Measurements from ENCODE around the gene SH3RF2. TPM values are rescaled to one million over a fixed set of nuclear protein-coding genes. Genes with fewer than 3 reads are reported as not detected.

Gene SH3RF2
- total and polyA plus RNA-seq, 2 donors (not counting 3 experiments of a cell fraction or from before 2014, with no cell fraction given) = 0.54 to 0.84 TPM

DNA sequence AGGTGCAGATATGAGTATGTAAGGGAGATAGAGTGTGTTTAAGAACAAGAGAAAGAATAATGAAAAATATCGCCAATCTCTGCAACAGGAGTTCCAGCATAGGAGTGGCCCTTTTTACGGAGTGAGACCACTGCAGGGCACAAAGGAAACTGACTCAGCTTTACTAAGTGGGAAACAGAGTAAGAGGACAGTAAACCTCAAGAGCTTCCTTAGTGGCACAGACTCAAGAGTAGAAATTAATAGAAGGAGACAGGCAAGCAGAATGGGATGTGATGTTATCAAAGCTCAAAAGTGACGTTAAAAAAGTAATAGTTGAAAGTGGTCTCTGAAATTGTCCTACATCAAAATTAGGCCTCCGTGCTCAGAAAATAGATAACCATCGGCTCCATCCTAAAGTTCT, 2.1 kb upstream of the SH3RF2 start:
- H4K20me1 ChIP-seq (replicated peaks; ENCODE audit: control insufficient read depth, extremely low read depth, insufficient read depth, low read length) = no peaks in the 10 kb centered on the region
- H3K36me3 ChIP-seq (ENCODE audit: control insufficient read depth in 2 of 2, extremely low read depth in 1 of 2, insufficient read depth in 2 of 2, low read length in 2 of 2) = no peaks in the 10 kb centered on the region
- no peaks in the 10 kb centered on the region for H3K9me3 ChIP-seq (replicated peaks; ENCODE audit: control insufficient read depth, insufficient read depth, low read length)
- H3K4me3 ChIP-seq (replicated peaks in 1 of 3; ENCODE audit: insufficient read depth in 1 of 3, low read depth in 1 of 3, low read length in 3 of 3) = no peak overlapping the region
- no TSS peak for BruUV-seq (replicated peaks)
- H3K9me1 ChIP-seq (replicated peaks; ENCODE audit: control insufficient read depth, extremely low read depth, insufficient read depth, low read length) = no peaks in the 10 kb centered on the region
- H3K79me2 ChIP-seq (ENCODE audit: control insufficient read depth, insufficient read depth, low read length) = no peaks in the 10 kb centered on the region
- intact Hi-C loops (cut with micrococcal nuclease) = no loop called here
- POLR2A ChIA-PET = no interaction called here
- no peak overlapping the region for H3K9ac ChIP-seq (replicated peaks; ENCODE audit: extremely low read depth, insufficient read depth, low read length)
- TF ChIP-seq FOS (IDR thresholded peaks at IDR 0.05; ENCODE audit: borderline replicate concordance, insufficient read depth, low read length) (peak; percentile 32), EZH2 (IDR thresholded peaks at IDR 0.05; ENCODE audit: borderline replicate concordance, low read depth, low read length, severe bottlenecking) (no peak)
- peaks cover 12% of the 10 kb centered on the region for H3K4me1 ChIP-seq (ENCODE audit: control insufficient read depth, extremely low read depth, insufficient read depth, low read length)
- FAIRE-seq (no peak), DNase-seq (ENCODE audit: low read depth, low spot score) (no peak)
- CTCF ChIA-PET = interaction anchor here (0.8 kb wide), 1 partner anchor 9 kb away, joined by 3 read pairs; no protein-coding TSS in a partner anchor
- peaks cover 0 to 8% of the 10 kb centered on the region in 2 experiments for H3K27me3 ChIP-seq (ENCODE audit: control insufficient read depth in 2 of 2, insufficient read depth in 2 of 2, low read length in 2 of 2)
- no peak overlapping the region for H3K4me2 ChIP-seq (ENCODE audit: insufficient read depth, low read length)
- dilution Hi-C loops (cut with MboI; ENCODE audit: extremely low pct_ligation_motif_present, low sequenced_read_pairs) = no loop called here
- H2AFZ ChIP-seq (ENCODE audit: low read depth, low read length) = no peak overlapping the region
- no peak overlapping the region for H3K27ac ChIP-seq (ENCODE audit: insufficient read depth, low read depth, low read length)

DNA sequence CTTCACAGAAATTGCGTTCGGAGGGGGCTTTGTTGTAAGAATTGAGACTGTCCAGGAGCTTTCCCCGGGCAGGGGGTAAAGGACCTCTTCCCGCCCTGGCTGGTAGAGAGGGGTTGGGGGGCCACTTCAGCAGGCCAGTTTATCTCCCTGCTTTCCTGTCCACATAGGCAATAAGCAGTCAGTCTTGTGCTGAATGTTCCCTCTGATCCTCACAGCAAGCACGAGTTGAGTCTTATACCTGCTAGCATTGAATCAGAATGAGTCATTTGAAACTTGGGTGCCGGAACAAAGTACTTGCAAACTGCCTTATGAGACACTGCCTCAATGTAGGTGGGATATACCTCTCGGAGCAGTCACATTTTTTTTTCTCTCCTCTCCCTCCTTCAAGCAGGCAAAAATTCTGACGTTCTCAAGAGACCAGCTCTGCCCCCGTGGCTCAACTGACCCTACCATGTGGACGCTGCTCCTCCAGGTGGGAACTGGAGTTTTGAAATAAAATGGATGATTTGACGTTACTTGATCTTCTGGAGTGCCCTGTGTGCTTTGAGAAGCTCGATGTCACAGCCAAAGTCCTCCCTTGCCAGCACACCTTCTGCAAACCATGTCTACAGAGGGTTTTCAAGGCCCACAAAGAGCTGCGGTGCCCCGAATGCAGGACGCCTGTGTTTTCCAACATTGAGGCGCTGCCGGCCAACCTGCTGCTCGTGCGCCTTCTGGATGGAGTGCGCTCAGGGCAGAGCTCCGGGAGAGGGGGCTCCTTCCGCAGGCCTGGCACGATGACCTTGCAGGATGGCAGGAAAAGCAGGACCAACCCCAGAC, 1.3 kb downstream of the SH3RF2 start:
- ChIA-PET POLR2A (no interaction called here), CTCF (interaction anchor here (0.5 to 1.5 kb wide), 4 partner anchors 12 to 1746 kb away, joined by 3 to 5 read pairs (median 4); no protein-coding TSS in a partner anchor)
- no peaks in the 10 kb centered on the region for H3K9me1 ChIP-seq (replicated peaks; ENCODE audit: control insufficient read depth, extremely low read depth, insufficient read depth, low read length)
- no peaks in the 10 kb centered on the region for H3K36me3 ChIP-seq (ENCODE audit: control insufficient read depth in 2 of 2, extremely low read depth in 1 of 2, insufficient read depth in 2 of 2, low read length in 2 of 2)
- TF ChIP-seq, protein P1, sequence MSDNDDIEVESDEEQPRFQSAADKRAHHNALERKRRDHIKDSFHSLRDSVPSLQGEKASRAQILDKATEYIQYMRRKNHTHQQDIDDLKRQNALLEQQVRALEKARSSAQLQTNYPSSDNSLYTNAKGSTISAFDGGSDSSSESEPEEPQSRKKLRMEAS (IDR thresholded peaks at IDR 0.05; ENCODE audit: insufficient read depth, insufficient read length) = no peak
- TF ChIP-seq FOS (IDR thresholded peaks at IDR 0.05; ENCODE audit: borderline replicate concordance, insufficient read depth, low read length) (no peak), JUN (IDR thresholded peaks at IDR 0.05; ENCODE audit: borderline replicate concordance, insufficient read depth, insufficient read length, low read depth) (no peak), POLR2A (IDR thresholded peaks at IDR 0.05; ENCODE audit: low read depth, low read length) (no peak), GATA2 (IDR thresholded peaks at IDR 0.05; ENCODE audit: insufficient read depth, insufficient read length, low read depth, low read length) (no peak), POLR2AphosphoS5 (IDR thresholded peaks at IDR 0.05; ENCODE audit: insufficient read depth, low read depth, low read length) (no peak), EZH2 (IDR thresholded peaks at IDR 0.05; ENCODE audit: borderline replicate concordance, low read depth, low read length, severe bottlenecking) (no peak), MYC (IDR thresholded peaks at IDR 0.05; ENCODE audit: low read depth, low read length) (no peak)
- TF ChIP-seq, protein P2, sequence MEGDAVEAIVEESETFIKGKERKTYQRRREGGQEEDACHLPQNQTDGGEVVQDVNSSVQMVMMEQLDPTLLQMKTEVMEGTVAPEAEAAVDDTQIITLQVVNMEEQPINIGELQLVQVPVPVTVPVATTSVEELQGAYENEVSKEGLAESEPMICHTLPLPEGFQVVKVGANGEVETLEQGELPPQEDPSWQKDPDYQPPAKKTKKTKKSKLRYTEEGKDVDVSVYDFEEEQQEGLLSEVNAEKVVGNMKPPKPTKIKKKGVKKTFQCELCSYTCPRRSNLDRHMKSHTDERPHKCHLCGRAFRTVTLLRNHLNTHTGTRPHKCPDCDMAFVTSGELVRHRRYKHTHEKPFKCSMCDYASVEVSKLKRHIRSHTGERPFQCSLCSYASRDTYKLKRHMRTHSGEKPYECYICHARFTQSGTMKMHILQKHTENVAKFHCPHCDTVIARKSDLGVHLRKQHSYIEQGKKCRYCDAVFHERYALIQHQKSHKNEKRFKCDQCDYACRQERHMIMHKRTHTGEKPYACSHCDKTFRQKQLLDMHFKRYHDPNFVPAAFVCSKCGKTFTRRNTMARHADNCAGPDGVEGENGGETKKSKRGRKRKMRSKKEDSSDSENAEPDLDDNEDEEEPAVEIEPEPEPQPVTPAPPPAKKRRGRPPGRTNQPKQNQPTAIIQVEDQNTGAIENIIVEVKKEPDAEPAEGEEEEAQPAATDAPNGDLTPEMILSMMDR (IDR thresholded peaks at IDR 0.05; ENCODE audit: extremely low read depth in 1 of 2, insufficient read depth in 1 of 2, low read depth in 1 of 2, low read length in 2 of 2) = no peak
- no peaks in the 10 kb centered on the region for H3K9me3 ChIP-seq (replicated peaks; ENCODE audit: control insufficient read depth, insufficient read depth, low read length)
- no peak overlapping the region for H3K9ac ChIP-seq (replicated peaks; ENCODE audit: extremely low read depth, insufficient read depth, low read length)
- no peaks in the 10 kb centered on the region for H4K20me1 ChIP-seq (replicated peaks; ENCODE audit: control insufficient read depth, extremely low read depth, insufficient read depth, low read length)
- no peak for DNase-seq (ENCODE audit: low read depth, low spot score)
- dilution Hi-C loops (cut with MboI; ENCODE audit: extremely low pct_ligation_motif_present, low sequenced_read_pairs) (no loop called here), intact Hi-C loops (cut with micrococcal nuclease) (loop anchor here (2.0 kb wide), 1 partner anchor 103 kb away; the partner anchor contains the start of gene PRELID2)
- H3K4me2 ChIP-seq (ENCODE audit: insufficient read depth, low read length) = no peak overlapping the region
- peaks cover 12% of the 10 kb centered on the region for H3K4me1 ChIP-seq (ENCODE audit: control insufficient read depth, extremely low read depth, insufficient read depth, low read length)
- no peak for FAIRE-seq
- no peak overlapping the region for H2AFZ ChIP-seq (ENCODE audit: low read depth, low read length)
- no peak overlapping the region for H3K4me3 ChIP-seq (replicated peaks in 1 of 3; ENCODE audit: insufficient read depth in 1 of 3, low read depth in 1 of 3, low read length in 3 of 3)
- H3K79me2 ChIP-seq (ENCODE audit: control insufficient read depth, insufficient read depth, low read length) = no peaks in the 10 kb centered on the region
- no peak overlapping the region for H3K27ac ChIP-seq (ENCODE audit: insufficient read depth, low read depth, low read length)
- H3K27me3 ChIP-seq (ENCODE audit: control insufficient read depth in 2 of 2, insufficient read depth in 2 of 2, low read length in 2 of 2) = peaks cover 0 to 11% of the 10 kb centered on the region in 2 experiments
- no TSS peak for BruUV-seq (replicated peaks)
